SK-N-SH treated with all-trans-retinoic acid at 6 μM for 48 hours (cell line): ENCODE results near the gene CSNK2A1.

ENCODE experiments used
- ATAC-seq: fragments of 200-7000 bp; cut with Tn5 transposase; 3 replicates; pipeline ENCODE4 v1.9.1; 2020; ENCODE audit warnings: mild to moderate bottlenecking, moderate library complexity
- ARNTL ChIP-seq: fragments of 450-650 bp; formaldehyde crosslinking; IDR thresholded peaks from 2 replicates; pipeline ENCODE4 v1.5.0; 2020; ENCODE audit warnings: low read depth, mild to moderate bottlenecking, moderate library complexity, borderline replicate concordance
- BACH2 ChIP-seq: fragments of 250-450 bp; sonication (Bioruptor Pico); IDR thresholded peaks from 2 replicates; pipeline ENCODE4 v1.9.0; 2021; ENCODE audit warnings: mild to moderate bottlenecking, borderline replicate concordance
- CSDC2 ChIP-seq: fragments of 250-450 bp; sonication (Bioruptor Pico); IDR thresholded peaks from 2 replicates; pipeline ENCODE4 v1.5.0; 2020; ENCODE audit warnings: mild to moderate bottlenecking, moderate library complexity
- ESRRG ChIP-seq: fragments of 250-450 bp; sonication (Bioruptor Pico); IDR thresholded peaks from 2 replicates; pipeline ENCODE4 v1.6.1; 2021; ENCODE audit warnings: mild to moderate bottlenecking
- GLIS3 ChIP-seq: fragments of 250-450 bp; sonication (Bioruptor Pico); IDR thresholded peaks from 2 replicates; pipeline ENCODE4 v1.5.0; 2020; ENCODE audit warnings: mild to moderate bottlenecking, moderate library complexity
- ISL1 ChIP-seq: fragments of 250-450 bp; sonication (Bioruptor Pico); IDR thresholded peaks from 2 replicates; pipeline ENCODE4 v2.1.2; 2022; ENCODE audit warnings: mild to moderate bottlenecking, moderate library complexity
- PPARA ChIP-seq: fragments of 250-450 bp; sonication (Bioruptor Pico); IDR thresholded peaks from 2 replicates; pipeline ENCODE4 v1.5.0; 2020; ENCODE audit warnings: mild to moderate bottlenecking, borderline replicate concordance
- RARB ChIP-seq: fragments of 250-450 bp; sonication (Bioruptor Pico); IDR thresholded peaks from 2 replicates; pipeline ENCODE4 v1.8.0; 2021; ENCODE audit warnings: mild to moderate bottlenecking, moderate library complexity
- SNAI2 ChIP-seq: fragments of 250-450 bp; sonication (Bioruptor Pico); IDR thresholded peaks from 2 replicates; pipeline ENCODE4 v1.5.0; 2020; ENCODE audit warnings: mild to moderate bottlenecking, moderate library complexity
- TCF4 ChIP-seq: fragments of 250-450 bp; sonication (Bioruptor Pico); IDR thresholded peaks from 2 replicates; pipeline ENCODE4 v1.8.0; 2021; ENCODE audit warnings: mild to moderate bottlenecking, moderate library complexity, borderline replicate concordance
- TOX ChIP-seq: fragments of 250-450 bp; sonication (Bioruptor Pico); IDR thresholded peaks from 2 replicates; pipeline ENCODE4 v1.8.0; 2021; ENCODE audit warnings: mild to moderate bottlenecking, moderate library complexity, borderline replicate concordance
- ZC3H10 ChIP-seq: fragments of 250-450 bp; sonication (Bioruptor Pico); IDR thresholded peaks from 2 replicates; pipeline ENCODE4 v1.5.1; 2021; ENCODE audit warnings: mild to moderate bottlenecking, moderate library complexity
- ZNF565 ChIP-seq: fragments of 450-650 bp; formaldehyde crosslinking; conservative IDR thresholded peaks from 2 replicates; pipeline ENCODE4 v1.5.0; 2020; ENCODE audit warnings: low read depth, mild to moderate bottlenecking, moderate library complexity
- ZNF70 ChIP-seq: fragments of 450-650 bp; formaldehyde crosslinking; IDR thresholded peaks from 2 replicates; pipeline ENCODE4 v1.5.0; 2020; ENCODE audit warnings: mild to moderate bottlenecking, moderate library complexity
- TF ChIP-seq, protein P1 (sequence below): fragments of 250-450 bp; sonication (Bioruptor Pico); IDR thresholded peaks from 2 replicates; pipeline ENCODE4 v1.5.1; 2020; ENCODE audit warnings: low read depth, mild to moderate bottlenecking, moderate library complexity
- TF ChIP-seq, protein P2 (sequence below): fragments of 250-450 bp; sonication (Bioruptor Pico); IDR thresholded peaks from 2 replicates; pipeline ENCODE4 v1.5.0; 2020; ENCODE audit warnings: mild to moderate bottlenecking, moderate library complexity
- TF ChIP-seq, protein P3 (sequence below): fragments of 250-450 bp; sonication (Bioruptor Pico); IDR thresholded peaks from 2 replicates; pipeline ENCODE4 v1.8.0; 2021; ENCODE audit warnings: low read depth, mild to moderate bottlenecking, moderate library complexity, borderline replicate concordance
- TF ChIP-seq, protein P4 (sequence below): fragments of 250-450 bp; sonication (Bioruptor Pico); IDR thresholded peaks from 2 replicates; pipeline ENCODE4 v1.8.0; 2020; ENCODE audit warnings: mild to moderate bottlenecking, moderate library complexity, borderline replicate concordance

Gene CSNK2A1

DNA sequence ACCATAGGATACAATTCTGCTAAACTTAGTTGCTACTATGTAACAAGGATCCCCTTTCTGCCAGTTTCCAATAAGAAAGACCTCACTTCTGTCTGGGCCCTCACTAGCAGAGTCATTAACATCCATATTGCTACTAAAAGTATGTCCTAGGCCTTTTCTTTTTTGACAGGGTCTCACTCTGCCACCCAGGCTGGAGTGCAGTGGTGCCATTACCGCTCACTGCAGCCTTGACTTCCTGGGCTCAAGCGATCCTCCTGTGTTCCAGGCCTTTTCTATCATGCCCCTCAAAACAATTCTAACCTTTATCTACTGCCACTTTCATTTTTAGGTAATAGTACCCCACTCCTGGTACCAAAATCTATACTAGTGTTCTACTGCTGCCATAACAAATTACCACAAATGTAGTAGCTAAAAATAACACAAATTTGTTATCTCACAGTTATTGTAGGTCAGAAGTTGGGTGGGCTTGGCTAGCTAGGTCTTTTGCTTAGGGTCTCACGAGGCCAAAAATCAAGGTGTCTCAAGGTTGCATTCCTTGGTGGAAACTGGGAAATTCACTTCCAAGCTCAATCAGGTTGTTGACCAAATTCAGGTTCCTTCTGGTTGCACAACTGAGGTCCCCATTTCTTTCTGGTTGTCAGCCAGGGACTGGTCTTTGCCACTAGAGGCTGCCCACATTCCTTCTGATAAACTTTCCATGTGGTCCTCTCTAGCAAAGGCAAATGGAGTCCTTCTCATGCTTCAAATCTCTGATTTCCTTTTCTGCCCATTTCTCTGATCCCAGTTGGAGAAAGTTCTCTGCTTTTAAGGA is 3.0 kb downstream of the CSNK2A1 start:
- no peak for ATAC-seq

DNA sequence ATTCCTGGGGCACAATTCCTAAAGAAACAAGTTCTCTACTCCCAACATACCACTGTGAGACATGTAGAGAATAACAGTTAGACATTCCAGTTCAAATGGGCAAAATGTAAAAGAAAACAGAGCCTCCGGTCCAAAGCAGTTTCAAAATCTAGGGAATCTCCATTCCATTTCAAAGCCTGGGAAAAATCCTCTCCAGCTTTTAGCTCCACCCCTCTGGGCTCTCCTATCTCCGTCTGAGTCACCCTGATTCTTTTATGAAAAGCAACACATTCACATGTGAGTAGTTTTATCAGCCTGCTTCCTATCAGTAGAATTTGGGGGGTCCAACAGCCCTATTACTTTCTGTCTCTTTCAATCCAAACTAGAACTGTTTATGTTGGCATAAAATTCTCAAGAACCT is 3.7 kb downstream of the CSNK2A1 start:
- no peak for ATAC-seq
- TF ChIP-seq TCF4 (CRISPR knock-in tag) (no peak), ARNTL (CRISPR knock-in tag) (no peak), CSDC2 (CRISPR knock-in tag) (no peak), ZNF70 (no peak), ESRRG (CRISPR knock-in tag) (no peak), ZNF565 (no peak), SNAI2 (no peak), PPARA (no peak), TOX (no peak)
- TF ChIP-seq, protein P1, sequence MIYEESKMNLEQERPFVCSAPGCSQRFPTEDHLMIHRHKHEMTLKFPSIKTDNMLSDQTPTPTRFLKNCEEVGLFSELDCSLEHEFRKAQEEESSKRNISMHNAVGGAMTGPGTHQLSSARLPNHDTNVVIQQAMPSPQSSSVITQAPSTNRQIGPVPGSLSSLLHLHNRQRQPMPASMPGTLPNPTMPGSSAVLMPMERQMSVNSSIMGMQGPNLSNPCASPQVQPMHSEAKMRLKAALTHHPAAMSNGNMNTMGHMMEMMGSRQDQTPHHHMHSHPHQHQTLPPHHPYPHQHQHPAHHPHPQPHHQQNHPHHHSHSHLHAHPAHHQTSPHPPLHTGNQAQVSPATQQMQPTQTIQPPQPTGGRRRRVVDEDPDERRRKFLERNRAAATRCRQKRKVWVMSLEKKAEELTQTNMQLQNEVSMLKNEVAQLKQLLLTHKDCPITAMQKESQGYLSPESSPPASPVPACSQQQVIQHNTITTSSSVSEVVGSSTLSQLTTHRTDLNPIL (CRISPR knock-in tag) = no peak

More for the DNA sequence above, 3.0 kb downstream of the CSNK2A1 start:
- TF ChIP-seq, protein P2, sequence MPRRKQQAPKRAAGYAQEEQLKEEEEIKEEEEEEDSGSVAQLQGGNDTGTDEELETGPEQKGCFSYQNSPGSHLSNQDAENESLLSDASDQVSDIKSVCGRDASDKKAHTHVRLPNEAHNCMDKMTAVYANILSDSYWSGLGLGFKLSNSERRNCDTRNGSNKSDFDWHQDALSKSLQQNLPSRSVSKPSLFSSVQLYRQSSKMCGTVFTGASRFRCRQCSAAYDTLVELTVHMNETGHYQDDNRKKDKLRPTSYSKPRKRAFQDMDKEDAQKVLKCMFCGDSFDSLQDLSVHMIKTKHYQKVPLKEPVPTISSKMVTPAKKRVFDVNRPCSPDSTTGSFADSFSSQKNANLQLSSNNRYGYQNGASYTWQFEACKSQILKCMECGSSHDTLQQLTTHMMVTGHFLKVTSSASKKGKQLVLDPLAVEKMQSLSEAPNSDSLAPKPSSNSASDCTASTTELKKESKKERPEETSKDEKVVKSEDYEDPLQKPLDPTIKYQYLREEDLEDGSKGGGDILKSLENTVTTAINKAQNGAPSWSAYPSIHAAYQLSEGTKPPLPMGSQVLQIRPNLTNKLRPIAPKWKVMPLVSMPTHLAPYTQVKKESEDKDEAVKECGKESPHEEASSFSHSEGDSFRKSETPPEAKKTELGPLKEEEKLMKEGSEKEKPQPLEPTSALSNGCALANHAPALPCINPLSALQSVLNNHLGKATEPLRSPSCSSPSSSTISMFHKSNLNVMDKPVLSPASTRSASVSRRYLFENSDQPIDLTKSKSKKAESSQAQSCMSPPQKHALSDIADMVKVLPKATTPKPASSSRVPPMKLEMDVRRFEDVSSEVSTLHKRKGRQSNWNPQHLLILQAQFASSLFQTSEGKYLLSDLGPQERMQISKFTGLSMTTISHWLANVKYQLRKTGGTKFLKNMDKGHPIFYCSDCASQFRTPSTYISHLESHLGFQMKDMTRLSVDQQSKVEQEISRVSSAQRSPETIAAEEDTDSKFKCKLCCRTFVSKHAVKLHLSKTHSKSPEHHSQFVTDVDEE (CRISPR knock-in tag) = no peak
- TF ChIP-seq ZC3H10 (CRISPR knock-in tag) (no peak), PPARA (no peak), RARB (no peak)

DNA sequence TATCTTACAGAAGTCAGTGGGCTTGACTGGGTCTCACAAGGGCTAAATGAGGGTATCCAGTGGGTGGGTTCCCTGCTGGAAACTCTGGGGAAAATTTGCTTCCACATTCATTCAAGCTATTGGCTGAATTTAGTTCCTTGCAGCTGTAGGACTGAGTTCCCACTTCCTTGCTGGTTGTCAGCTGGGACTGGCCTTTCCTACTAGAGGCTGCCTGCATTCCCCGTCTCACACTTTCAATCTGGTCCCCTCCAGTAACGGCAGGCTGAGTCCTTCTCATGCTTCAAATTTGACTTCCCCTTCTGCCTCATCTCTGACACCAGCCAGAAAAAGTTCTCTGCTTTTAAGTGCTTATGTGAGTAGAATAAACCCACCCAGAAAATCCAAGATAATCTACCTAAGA is 4.4 kb downstream of the CSNK2A1 start:
- no peak for ATAC-seq
- TF ChIP-seq, protein P1 (CRISPR knock-in tag) = no peak
- TF ChIP-seq, protein P2 (CRISPR knock-in tag) = no peak
- TF ChIP-seq, protein P3, sequence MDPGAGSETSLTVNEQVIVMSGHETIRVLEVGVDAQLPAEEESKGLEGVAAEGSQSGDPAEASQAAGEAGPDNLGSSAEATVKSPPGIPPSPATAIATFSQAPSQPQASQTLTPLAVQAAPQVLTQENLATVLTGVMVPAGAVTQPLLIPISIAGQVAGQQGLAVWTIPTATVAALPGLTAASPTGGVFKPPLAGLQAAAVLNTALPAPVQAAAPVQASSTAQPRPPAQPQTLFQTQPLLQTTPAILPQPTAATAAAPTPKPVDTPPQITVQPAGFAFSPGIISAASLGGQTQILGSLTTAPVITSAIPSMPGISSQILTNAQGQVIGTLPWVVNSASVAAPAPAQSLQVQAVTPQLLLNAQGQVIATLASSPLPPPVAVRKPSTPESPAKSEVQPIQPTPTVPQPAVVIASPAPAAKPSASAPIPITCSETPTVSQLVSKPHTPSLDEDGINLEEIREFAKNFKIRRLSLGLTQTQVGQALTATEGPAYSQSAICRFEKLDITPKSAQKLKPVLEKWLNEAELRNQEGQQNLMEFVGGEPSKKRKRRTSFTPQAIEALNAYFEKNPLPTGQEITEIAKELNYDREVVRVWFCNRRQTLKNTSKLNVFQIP (CRISPR knock-in tag) = no peak
- TF ChIP-seq, protein P4, sequence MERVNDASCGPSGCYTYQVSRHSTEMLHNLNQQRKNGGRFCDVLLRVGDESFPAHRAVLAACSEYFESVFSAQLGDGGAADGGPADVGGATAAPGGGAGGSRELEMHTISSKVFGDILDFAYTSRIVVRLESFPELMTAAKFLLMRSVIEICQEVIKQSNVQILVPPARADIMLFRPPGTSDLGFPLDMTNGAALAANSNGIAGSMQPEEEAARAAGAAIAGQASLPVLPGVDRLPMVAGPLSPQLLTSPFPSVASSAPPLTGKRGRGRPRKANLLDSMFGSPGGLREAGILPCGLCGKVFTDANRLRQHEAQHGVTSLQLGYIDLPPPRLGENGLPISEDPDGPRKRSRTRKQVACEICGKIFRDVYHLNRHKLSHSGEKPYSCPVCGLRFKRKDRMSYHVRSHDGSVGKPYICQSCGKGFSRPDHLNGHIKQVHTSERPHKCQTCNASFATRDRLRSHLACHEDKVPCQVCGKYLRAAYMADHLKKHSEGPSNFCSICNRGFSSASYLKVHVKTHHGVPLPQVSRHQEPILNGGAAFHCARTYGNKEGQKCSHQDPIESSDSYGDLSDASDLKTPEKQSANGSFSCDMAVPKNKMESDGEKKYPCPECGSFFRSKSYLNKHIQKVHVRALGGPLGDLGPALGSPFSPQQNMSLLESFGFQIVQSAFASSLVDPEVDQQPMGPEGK (CRISPR knock-in tag) = no peak
- TF ChIP-seq ZNF70 (no peak), TCF4 (CRISPR knock-in tag) (no peak), ISL1 (CRISPR knock-in tag) (no peak), BACH2 (CRISPR knock-in tag) (no peak), ZC3H10 (CRISPR knock-in tag) (no peak), PPARA (no peak), GLIS3 (CRISPR knock-in tag) (no peak)
